ENCODE data around the gene ANK3.

Gene ANK3

GRCh38 chr10:60162631-60163030, 227.0 kb downstream of the ANK3 start:
- DNase-seq = no peak

GRCh38 chr10:60155943-60156683, 233.6 kb downstream of the ANK3 start:
- DNase-seq = no peak

- DNase-seq = no peak
Observed at GRCh38 chr10:60155099-60155877, 234.4 kb downstream of the ANK3 start.

- no peak for DNase-seq
Observed at GRCh38 chr10:60149003-60149402, 240.7 kb downstream of the ANK3 start.

- no peak for DNase-seq
Observed at GRCh38 chr10:60148266-60148840, 241.3 kb downstream of the ANK3 start.

GRCh38 chr10:60147576-60148265, 242.0 kb downstream of the ANK3 start:
- DNase-seq = no peak

GRCh38 chr10:60147025-60147424, 242.7 kb downstream of the ANK3 start:
- no peak for DNase-seq

- no peak for DNase-seq
Observed at GRCh38 chr10:60144099-60144498, 245.6 kb downstream of the ANK3 start.

- no peak for DNase-seq
Observed at GRCh38 chr10:60142736-60143135, 246.9 kb downstream of the ANK3 start.

- no peak for DNase-seq
Observed at GRCh38 chr10:60141896-60142559, 247.6 kb downstream of the ANK3 start.

GRCh38 chr10:60140651-60141632, 248.7 kb downstream of the ANK3 start:
- no peak for DNase-seq

- no peak for DNase-seq
Observed at GRCh38 chr10:60139798-60140566, 249.7 kb downstream of the ANK3 start.

- no peak for DNase-seq
Observed at GRCh38 chr10:60139290-60139689, 250.4 kb downstream of the ANK3 start.

GRCh38 chr10:60138842-60139241, 250.8 kb downstream of the ANK3 start:
- no peak for DNase-seq

- DNase-seq = no peak
Observed at GRCh38 chr10:60138026-60138425, 251.6 kb downstream of the ANK3 start.

GRCh38 chr10:60137292-60137992, 252.2 kb downstream of the ANK3 start:
- DNase-seq = no peak

GRCh38 chr10:60135020-60135419, 254.7 kb downstream of the ANK3 start:
- no peak for DNase-seq

- no peak for DNase-seq
Observed at GRCh38 chr10:60134548-60134947, 255.1 kb downstream of the ANK3 start.

- DNase-seq = no peak
Observed at GRCh38 chr10:60130130-60130579, 259.5 kb downstream of the ANK3 start.

GRCh38 chr10:60125895-60126294, 263.8 kb downstream of the ANK3 start:
- no peak for DNase-seq
